ENCODE data around the gene APELA.
"Not testable (repeated sequence)": the region's sequence is repeated elsewhere in the genome, so short reads cannot be mapped to it uniquely, and the experiment has no call there.

APELA gene, protein sequence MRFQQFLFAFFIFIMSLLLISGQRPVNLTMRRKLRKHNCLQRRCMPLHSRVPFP

DNA sequence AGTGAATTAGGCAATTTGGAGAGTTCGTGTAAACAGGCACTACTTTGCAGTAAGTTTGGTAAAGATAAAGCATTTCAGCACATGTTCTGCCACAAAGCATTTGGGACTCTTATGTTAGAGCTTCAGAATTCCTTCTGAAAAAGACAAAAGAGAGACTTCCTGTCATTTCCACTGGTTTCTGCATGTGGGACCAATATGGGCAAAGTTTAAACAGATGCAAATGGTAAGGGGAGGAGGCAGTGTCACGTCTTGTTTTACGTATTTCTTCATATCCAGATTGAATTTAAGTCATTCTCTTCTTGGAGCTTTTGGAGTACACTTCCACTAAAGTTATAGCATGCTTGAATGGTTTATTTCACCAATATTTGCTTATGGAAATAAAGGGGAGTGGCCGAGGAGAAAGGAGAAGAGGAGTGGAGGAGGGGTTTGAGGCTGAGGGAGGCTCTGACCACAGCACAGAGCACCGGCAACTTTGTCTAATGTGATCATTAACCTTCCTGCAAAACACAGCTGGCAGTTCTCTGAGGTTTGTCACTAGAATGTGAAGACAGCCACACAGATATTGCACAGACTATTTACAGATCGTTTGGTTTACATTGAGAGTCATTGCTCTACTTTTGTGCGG, at the start of gene APELA:
TSS of gene APELA (plus strand) at position 479 of the 625 bp plus-strand sequence. CDS start 154 bp downstream, outside the sequence.
- DNase-seq (ENCODE audit: low read depth in 2 of 2): no peak

DNA sequence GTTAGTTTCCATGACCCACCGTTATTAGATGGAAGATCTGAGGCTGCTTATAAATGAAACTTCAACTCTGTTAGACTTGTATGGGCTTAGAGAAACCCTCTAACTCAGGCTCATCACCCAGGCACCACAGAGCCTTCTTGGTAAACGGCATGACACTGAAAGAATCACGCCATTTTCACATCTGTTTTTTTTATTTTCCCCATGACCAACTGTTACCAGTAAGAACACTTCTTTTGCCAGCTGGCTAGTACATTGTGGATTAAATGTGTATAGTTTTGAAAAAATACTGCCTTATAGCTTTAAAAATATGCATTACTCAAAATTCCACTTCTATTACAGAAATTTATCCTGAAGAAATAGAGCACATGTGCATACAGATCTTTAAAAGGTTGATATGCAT, 48.0 kb upstream of the APELA start:
- DNase-seq (ENCODE audit: low read depth in 2 of 2): no peak

DNA sequence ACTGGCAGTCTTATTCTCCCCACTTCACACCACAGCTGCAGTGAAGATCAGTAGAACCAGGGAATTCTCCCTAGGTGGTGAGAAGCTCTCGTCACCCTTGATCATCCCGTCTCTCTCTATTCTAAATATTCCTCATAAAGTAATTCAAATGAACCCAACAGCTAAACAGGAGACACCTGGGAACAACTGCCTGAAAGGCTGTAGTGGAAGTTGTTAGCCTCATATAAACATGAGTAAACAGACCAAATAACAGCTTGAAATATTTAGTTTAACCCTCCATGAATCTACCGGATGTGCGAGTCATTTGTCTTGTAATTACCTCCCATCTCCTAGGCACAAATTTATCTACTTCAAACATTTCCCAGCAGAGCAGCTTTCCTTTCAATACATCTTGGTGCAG, 30.4 kb upstream of the APELA start:
- no peak for DNase-seq (ENCODE audit: low read depth in 2 of 2)

DNA sequence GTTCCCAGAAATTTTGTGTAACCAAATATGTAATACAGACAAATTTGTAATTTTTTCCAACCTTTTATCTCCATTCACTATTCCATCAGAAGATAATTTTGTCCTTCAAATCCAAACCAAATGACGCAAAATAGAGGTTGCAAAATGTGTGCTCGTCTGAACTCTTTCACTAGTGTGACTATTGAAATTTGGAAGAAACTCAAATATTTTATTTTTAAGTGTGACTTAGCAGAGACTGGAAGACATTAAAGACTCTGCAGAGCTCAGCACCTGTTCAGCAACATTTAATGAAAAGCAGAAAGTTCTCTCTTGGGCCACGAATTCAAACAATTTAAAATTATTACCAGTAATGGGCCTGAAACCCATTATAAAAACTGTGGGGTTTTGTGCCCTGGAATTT, 30.0 kb upstream of the APELA start:
- no peak for DNase-seq (ENCODE audit: low read depth in 2 of 2)

DNA sequence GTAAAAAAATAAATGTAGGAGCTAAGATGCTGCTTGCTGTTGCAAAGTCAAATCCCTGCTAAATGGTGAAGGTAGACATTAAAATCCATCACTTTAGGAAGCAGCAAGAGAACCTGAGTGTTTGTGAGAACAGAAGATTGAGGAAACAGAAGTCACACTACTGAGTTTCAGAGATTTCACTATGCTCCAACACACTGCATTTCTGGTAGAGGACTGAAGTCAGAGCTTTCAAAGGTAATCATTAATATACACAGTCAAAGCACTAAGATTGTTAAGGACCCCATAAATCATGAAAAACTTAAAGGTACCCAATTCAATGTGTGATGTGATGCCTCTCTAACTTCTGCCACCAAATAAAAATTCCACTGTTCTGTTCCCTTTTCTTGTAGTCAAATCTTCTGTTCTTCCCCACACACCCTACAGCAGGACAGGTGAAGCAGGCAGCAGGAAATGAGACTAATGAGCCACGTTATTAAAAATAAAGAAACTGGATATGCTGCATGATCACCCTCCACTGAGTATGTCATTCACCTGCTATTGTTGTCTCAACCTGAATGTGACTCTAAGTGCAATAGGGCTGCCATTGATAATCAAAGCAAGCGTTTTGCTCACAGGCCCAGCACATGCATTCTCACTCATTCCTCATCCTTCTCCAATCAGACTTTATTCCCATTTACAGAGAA, 28.9 kb upstream of the APELA start:
- DNase-seq (ENCODE audit: low read depth in 2 of 2): no peak

DNA sequence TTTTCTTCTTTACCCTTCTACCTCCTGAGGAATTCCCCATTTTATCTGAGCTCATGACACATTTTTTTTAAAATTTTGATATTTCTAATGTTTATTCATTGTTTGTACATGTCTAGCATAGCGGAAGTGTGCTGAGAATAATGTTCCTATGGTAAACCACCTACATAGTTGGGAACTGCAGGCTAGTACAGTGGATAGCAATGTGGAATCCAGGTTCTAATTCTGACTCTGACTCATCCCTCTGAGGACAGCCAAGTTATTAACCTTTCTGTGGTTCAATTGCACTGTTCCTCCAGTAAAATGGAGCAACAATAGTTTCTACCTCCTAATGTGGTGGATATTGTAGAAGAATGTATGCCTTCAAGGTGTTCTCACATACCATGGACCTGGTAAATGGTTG, 20.6 kb upstream of the APELA start:
- DNase-seq (ENCODE audit: low read depth in 2 of 2): no peak

DNA sequence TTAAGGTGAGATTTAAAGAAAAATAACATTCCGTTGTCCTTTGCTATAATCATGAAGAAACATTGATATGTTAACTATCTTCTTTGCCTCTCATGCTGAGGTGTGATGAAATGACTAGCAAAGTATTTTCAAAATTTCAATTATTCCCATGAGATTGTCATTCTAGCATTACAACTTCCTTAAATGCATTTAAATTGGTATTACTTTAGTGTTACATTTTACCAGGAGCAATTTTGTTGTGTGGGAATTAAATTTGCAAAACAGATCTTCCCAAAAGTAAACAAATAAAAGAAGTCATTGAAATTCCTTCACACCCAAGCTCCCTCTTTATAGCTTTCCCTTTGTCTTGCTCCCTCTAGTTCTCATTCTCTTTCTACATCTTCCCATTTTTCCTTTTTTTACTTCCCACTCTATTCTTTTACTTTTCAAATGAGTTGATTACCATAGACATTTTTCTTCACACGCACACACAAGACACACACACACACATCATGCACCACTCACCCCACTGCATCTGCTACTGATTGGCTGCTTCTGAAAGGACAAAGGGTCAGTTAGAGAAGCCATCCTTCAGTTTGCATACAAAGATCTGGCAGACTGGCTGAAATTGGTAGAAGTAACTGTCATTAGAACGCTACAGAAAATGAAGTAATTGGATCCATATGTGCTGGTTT, 10.0 kb upstream of the APELA start:
- DNase-seq (ENCODE audit: low read depth in 2 of 2): no peak

DNA sequence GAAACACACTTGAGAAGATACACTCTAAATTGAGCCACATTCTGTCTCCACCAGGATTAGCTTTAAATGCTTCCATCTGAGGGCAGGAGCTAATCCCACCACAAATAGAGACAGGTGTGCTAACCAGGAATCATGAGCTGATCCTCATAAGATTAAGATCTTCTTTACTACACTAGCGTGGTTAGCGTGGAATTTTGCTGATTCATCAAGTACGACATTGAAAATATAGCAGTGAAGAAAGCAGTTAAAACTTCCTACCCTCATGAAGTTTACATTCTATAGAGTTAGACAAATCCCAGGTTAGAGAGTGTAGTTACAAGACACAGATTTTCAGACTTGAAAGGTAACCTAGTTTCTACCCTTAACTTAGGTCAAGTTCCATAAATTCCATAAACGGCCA, 5.3 kb upstream of the APELA start:
- no peak for DNase-seq (ENCODE audit: low read depth in 2 of 2)

DNA sequence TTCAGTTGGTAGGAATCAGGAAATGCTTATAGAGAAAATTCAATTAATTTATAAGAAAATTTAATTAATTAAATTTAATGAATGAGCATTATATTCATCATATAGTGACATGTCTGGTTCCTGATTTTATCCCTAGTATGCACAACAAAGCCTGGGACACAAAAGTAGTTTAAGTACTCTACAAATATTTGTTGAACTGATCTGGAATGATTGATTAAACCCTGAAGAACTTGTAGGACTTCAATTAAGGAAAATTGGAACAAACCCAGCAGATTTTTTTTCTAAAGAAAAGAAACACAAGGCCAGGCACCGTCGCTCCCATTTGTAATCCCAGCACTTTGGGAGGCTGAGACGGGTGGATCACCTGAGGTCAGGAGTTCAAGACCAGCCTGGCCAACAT, 4.5 kb upstream of the APELA start:
- DNase-seq (ENCODE audit: low read depth in 2 of 2): no peak

DNA sequence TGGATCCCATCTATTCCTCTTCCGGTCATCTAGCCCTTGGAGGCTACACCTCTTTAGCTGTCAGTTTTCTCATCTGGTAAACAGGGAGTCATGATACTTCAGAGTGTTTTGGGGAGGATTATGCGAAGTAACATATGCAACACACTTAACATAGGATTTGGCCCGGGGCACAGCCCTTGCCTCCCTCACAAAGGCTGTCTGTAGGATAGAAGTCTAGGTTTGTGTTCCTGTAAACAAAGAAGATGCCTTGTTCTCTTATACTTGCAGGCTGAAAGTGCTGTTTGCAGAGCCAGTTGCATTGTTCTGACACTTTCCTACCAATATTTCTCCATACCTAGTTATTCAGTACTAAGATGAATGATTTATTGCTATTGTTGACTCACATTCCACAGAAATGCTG, 2.2 kb upstream of the APELA start:
- DNase-seq (ENCODE audit: low read depth in 2 of 2): no peak

DNA sequence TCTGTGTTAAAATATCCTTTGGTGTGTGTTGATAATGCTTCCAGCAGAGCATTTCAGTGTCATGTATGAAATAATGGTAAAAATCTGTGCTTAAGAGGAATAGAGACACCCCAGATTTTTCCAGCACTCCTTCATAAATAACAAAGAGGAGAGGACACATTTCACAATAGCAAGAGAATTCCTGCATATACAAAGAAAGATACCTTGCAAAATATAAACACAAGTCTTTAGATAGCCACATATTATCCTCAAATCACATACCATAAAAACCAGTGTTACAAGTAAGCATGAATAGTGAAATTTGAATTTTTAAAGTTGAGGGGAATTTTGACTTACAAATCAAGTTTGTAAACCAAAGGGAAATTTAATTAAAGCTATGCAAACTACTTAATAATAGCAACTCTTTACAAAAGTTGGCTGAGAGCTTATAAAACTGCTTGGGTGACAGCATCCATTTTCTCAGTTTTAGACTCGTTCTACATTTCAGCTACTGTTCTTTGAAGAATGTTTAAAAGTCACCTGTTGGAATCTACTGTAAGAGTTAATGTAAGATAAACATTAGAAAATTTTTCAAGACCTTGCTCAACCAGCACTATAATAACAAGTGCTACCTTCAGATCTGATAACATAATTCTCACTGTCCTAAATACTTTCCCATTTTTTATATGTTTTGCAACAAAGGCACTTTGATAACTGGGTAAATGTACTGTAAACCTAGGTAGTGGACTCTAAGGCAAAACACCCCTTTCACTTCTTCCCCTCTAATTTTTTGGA, 3.7 kb downstream of the APELA start:
- DNase-seq (ENCODE audit: low read depth in 2 of 2): no peak

DNA sequence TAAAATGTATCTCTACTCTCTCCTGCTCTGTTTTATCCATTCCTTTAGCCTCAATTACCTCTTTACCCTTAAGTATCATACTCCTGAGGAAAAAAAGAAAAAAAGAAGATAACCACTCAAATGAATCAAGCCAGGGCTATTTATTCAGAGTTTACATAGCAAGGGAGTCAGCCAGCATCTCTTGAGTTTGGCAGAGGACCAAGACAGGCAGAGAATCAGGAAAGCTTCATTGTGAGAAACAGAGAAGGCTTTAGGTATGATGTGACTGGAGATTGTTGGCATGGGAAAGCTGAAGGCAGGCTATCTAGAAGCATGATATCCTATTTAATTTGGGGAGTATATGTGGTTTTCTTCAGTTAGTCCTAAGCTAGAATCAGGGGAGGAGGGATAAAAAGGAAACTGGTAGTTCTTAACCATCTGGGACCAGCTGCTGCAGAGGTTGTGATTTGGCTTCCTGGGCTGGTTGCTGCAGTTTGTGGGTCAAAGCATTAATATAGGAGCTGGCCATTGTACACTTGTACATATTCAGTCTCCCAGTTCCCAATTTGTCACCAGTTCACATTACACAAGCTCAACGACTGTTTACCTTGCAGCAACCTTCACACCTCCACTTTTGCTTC, 11.2 kb downstream of the APELA start:
- no peak for DNase-seq (ENCODE audit: low read depth in 2 of 2)

DNA sequence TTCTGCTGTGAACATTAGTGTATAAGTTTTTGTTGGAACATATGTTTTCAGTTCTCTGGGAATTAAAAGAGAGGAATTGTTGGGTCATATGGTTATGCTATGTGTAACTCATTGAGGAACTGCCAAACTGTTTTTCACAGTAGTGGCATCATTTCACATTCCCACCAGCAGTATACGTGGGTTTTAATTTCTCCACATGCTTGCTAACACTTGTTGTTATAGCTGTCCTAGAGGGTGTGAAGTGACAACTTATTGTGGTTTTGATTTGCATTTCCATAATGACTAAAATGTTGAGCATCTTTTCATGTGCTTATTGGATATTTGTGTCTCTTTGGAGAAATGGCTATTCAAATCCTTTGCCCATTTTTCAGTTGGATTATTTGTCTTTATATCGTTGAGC, 13.7 kb downstream of the APELA start:
- DNase-seq (ENCODE audit: low read depth in 2 of 2): no peak

DNA sequence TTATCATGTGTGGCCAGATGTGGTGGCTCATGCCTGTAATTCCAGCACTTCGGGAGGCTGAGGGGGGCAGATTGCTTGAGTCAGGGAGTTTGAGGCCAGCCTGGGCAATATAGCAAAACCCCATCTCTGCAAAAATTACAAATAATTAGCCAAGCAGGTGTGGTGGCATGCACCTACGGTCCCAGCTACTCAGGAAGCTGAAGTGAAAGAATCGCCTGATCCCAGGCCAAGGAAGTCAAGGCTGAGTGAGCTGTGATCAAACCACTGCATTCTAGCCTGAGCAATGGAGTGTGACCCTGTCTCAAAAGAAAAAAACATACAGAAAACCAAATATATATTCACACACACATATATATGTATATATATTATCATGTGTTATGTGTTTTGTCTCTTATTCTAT, 15.0 kb downstream of the APELA start:
- DNase-seq (ENCODE audit: low read depth in 2 of 2): no peak

DNA sequence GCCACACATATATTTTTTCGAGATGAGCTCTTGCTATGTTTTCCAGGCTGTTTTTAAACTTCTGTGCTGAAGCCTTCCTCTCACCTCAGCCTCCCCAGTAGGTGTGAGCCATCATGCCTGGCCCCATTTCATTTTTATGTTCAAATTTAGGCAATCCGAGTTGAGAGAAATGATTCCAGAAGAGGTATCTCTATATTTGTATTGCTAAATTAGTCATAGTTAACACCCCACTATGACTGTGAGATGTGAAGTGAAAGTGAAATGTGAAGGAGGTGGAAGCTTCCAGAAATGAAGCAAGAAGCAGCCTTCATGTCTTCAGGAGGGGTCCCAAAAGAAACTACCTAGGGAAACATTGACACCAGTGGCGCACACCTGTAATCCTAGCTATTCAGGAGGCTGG, 17.7 kb downstream of the APELA start:
- DNase-seq (ENCODE audit: low read depth in 2 of 2): no peak

DNA sequence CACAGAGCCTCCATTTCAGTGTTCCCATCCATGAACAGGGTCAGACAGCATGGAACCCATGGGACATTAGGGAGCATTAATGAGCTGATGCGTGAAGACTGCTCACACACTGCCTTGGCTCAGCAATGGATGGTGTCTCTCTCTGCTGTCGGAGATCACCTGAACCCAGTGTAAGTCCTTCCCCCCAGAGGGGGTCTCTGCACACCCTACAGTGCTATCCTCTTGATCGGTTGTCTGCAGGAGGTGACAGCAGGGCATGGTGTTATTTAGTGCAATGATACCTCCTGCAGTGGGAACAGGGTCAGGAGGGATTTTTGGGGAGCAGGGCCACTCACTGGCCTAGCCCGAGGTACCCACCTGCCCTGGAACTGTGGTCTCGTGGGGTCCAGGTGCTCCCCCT, 25.6 kb downstream of the APELA start:
- no peak for DNase-seq (ENCODE audit: low read depth in 2 of 2)

DNA sequence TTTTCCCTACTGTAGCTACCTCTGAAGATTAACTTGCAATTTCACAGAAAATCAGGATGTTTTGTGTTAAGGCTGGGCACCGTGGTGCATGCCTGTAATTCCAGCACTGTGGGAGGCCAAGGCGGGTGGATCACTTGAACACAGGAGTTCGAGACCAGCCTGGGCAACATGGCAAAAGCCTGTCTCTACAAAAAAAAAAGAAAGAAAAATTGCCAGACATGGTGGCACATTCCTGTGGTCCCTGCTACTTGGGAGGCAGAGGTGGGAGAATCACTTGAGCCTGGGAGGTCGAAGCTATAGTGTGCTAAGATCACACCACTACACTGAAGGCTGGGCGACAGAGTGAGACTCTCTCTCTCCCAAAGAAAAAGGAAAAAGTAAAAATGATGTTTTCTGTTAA, 27.4 kb downstream of the APELA start:
- DNase-seq (ENCODE audit: low read depth in 2 of 2): no peak

DNA sequence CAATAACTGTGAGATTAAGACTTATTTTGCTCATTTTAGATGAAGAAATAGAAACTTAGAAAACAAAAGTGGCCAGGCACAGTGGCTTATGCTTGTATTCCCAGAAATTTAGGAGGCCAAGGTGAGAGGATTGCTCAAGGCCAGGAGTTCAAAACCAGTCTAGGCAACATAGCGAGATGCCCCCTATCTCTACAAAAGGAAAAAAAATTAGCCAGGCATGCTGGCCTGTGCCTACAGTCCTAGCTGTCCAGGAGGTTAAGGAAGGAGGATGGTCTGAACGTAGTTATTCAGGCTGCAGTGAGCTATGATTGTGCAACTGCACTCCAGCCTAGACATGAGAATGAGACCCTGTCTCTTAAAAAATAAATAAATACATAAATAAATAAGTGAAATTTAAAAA, 28.0 kb downstream of the APELA start:
- no peak for DNase-seq (ENCODE audit: low read depth in 2 of 2)

DNA sequence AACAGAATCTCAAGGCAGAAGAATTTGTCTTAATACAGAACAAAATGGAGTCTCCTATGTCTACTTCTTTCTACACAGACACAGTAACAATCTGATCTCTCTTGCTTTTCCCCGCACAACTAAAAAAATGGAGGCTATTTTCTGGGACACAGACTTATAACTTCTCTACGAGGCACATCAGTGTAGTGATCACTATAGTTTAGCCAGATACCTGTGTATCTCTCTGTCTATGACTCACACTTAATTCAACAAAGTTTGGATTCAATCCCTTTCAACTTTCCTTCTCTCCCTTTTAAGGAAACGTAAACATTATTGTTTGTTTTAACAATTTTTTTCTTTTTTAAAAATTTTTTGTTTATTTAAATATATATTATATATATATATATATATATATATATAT, 29.4 kb downstream of the APELA start:
- DNase-seq (ENCODE audit: low read depth in 2 of 2): no peak

DNA sequence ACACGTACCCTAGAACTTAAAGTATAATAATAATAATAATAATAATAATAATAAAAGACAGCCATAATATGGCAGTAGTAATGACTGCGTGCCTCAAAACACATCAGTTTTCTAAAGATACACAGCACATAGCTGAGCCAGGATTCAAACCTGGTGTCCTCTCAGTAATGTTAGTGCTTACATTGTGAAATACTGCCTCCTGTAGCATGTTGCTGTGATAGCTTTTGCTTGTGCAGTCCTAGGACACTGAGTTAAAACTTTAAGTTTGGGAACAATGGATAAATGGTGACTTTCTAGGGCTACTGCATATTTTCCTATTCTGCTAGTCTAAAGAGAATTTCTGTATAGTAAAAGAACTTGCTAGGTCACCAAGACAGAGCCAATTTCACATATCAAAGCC, 36.5 kb downstream of the APELA start:
- DNase-seq (ENCODE audit: low read depth in 2 of 2): not testable (repeated sequence)

DNA sequence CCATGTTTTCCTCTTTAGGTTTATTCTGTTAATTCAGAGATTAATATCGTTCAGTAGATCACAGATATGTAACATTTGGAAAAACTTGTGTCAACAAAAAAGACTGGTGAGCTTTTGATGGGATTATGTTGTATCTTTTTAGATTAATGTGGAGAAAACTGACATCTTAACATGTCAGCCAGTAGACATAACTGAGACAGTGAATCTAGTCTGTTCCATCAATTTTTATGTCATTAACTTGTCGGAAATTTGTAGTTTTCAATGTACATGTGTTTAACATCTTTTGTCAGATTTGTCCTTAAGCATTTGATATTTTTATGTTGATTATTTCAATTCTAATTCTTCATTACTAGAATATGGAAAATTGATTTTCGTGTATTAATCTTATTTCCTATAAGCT, 42.0 kb downstream of the APELA start:
- DNase-seq (ENCODE audit: low read depth in 2 of 2): no peak

DNA sequence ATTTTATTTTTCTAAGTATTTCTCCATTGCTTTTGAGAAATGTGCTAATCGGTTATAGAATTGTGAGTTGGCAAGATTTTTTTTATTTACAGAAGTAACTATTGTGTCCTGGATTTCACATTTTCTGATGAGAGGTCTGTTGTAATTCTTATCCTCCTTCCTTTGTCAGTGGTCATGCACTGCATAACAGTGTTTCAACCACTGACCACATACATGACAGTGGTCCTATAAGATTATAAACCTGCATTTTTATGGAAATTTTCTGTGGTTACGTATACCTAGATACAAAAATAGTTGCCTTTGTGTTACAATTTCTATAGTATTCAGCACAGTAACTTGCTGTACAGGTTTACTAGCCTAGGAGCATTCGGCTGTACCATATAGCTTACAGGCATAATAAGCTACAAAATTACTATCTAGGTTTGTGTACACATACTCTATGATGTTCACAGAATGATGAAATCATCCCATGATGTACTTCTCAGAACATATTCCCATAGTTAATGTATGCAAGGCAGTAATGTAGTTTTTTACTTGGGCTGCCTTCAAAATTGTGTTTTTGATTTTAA, 47.8 kb downstream of the APELA start:
- no peak for DNase-seq (ENCODE audit: low read depth in 2 of 2)
